ENCODE measurements around the gene POC1A.

DNA sequence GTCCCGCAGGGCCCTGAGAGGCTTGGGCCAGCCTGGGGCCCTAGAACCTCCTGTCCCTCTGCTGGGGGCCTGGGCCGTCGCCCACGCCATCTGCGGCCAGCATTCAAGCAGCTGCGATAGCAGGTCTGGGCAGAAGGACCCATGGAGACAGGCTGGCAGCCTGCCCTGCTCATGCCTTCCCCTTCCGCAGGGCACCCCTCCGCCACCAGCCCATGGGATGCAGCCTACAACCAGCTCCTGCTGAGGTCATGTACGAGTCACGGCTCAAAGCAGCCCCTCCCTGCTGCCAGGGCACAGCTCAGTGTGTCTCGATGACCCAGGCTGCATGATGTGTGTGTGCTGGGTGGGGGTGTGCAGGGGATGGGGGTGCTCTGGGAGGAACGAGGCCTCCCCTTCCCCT is 125.7 kb downstream of the POC1A start:
- TF ChIP-seq, protein P1, sequence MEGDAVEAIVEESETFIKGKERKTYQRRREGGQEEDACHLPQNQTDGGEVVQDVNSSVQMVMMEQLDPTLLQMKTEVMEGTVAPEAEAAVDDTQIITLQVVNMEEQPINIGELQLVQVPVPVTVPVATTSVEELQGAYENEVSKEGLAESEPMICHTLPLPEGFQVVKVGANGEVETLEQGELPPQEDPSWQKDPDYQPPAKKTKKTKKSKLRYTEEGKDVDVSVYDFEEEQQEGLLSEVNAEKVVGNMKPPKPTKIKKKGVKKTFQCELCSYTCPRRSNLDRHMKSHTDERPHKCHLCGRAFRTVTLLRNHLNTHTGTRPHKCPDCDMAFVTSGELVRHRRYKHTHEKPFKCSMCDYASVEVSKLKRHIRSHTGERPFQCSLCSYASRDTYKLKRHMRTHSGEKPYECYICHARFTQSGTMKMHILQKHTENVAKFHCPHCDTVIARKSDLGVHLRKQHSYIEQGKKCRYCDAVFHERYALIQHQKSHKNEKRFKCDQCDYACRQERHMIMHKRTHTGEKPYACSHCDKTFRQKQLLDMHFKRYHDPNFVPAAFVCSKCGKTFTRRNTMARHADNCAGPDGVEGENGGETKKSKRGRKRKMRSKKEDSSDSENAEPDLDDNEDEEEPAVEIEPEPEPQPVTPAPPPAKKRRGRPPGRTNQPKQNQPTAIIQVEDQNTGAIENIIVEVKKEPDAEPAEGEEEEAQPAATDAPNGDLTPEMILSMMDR (conservative IDR thresholded peaks at IDR 0.05; ENCODE audit: low read depth in 2 of 2), result no peak
- TF ChIP-seq, protein P2, sequence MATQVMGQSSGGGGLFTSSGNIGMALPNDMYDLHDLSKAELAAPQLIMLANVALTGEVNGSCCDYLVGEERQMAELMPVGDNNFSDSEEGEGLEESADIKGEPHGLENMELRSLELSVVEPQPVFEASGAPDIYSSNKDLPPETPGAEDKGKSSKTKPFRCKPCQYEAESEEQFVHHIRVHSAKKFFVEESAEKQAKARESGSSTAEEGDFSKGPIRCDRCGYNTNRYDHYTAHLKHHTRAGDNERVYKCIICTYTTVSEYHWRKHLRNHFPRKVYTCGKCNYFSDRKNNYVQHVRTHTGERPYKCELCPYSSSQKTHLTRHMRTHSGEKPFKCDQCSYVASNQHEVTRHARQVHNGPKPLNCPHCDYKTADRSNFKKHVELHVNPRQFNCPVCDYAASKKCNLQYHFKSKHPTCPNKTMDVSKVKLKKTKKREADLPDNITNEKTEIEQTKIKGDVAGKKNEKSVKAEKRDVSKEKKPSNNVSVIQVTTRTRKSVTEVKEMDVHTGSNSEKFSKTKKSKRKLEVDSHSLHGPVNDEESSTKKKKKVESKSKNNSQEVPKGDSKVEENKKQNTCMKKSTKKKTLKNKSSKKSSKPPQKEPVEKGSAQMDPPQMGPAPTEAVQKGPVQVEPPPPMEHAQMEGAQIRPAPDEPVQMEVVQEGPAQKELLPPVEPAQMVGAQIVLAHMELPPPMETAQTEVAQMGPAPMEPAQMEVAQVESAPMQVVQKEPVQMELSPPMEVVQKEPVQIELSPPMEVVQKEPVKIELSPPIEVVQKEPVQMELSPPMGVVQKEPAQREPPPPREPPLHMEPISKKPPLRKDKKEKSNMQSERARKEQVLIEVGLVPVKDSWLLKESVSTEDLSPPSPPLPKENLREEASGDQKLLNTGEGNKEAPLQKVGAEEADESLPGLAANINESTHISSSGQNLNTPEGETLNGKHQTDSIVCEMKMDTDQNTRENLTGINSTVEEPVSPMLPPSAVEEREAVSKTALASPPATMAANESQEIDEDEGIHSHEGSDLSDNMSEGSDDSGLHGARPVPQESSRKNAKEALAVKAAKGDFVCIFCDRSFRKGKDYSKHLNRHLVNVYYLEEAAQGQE (IDR thresholded peaks at IDR 0.05; ENCODE audit: unreplicated experiment), result no peak
- TF ChIP-seq EZH2 (IDR thresholded peaks at IDR 0.05; ENCODE audit: low read depth, unreplicated experiment) (no peak), POLR2AphosphoS5 (IDR thresholded peaks at IDR 0.05; ENCODE audit: low read depth) (no peak)
- TF ChIP-seq, protein P3, sequence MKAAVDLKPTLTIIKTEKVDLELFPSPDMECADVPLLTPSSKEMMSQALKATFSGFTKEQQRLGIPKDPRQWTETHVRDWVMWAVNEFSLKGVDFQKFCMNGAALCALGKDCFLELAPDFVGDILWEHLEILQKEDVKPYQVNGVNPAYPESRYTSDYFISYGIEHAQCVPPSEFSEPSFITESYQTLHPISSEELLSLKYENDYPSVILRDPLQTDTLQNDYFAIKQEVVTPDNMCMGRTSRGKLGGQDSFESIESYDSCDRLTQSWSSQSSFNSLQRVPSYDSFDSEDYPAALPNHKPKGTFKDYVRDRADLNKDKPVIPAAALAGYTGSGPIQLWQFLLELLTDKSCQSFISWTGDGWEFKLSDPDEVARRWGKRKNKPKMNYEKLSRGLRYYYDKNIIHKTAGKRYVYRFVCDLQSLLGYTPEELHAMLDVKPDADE (IDR thresholded peaks at IDR 0.05), result no peak

Data from GM23338 (cell line).